Stimulated activated naive CD4-positive, alpha-beta T cell treated with Interleukin-2 at 50 U/mL for 16 hours (primary cell): ENCODE data around the gene ZDHHC12.
"Not testable (repeated sequence)": the region's sequence is repeated elsewhere in the genome, so short reads cannot be mapped to it uniquely, and the experiment has no call there.

ENCODE experiments used
- DNase-seq: peaks from one replicate; lab custom pipeline; 2025; lab: John Stamatoyannopoulos, UW

ZDHHC12 gene

GRCh38 chr9:128707446-128707845 is 16.5 kb downstream of the ZDHHC12 start:
- DNase-seq: no peak

DNA sequence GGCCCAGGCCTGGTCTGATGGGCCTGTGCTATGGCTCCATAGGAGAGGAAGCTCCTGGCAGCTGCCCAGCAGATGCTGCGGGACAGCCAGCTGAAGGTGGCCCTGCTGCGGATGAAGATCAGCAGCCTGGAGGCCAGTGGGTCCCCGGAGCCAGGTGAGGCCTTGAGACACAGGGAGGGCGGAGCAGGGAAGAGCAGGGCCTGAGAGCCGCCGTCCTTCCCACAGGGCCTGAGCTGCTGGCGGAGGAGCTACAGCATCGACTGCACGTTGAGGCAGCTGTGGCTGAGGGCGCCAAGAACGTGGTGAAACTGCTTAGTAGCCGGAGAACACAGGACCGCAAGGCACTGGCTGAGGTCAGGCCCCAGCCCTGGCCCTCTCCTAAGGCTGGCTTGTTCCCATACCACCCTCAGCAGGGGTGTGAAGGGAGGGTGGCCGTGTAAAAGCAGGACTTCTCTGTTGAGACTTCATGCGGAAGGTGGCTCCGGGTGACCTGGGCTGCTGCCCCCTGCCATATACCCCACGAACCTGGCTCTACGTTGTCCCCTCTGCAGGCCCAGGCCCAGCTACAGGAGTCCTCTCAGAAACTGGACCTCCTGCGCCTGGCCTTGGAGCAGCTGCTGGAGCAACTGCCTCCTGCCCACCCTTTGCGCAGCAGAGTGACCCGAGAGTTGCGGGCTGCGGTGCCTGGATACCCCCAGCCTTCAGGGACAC is 17.1 kb downstream of the ZDHHC12 start:
- no peak for DNase-seq

DNA sequence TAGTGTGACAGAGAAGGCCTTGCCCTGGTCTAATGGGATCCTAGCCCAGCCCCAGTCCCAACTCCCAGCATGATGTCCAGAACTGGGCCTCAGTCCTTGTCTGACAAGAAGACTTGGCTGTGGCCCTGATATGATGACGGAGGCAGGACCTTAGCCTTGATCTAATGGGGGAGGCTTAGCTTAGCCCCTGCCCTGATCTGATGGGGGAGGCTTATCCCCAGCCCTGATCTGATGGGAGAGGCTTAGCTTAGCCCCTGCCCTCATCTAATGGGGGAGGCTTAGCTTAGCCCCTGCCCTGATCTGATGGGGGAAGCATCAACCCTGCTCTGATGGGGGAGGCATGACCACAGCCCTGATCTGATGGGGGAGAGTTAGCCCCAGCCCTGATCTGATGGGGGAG is 17.9 kb downstream of the ZDHHC12 start:
- DNase-seq: no peak

GRCh38 chr9:128705051-128705965 is 18.6 kb downstream of the ZDHHC12 start:
- no peak for DNase-seq

GRCh38 chr9:128704356-128704670 is 19.6 kb downstream of the ZDHHC12 start:
- DNase-seq: no peak

DNA sequence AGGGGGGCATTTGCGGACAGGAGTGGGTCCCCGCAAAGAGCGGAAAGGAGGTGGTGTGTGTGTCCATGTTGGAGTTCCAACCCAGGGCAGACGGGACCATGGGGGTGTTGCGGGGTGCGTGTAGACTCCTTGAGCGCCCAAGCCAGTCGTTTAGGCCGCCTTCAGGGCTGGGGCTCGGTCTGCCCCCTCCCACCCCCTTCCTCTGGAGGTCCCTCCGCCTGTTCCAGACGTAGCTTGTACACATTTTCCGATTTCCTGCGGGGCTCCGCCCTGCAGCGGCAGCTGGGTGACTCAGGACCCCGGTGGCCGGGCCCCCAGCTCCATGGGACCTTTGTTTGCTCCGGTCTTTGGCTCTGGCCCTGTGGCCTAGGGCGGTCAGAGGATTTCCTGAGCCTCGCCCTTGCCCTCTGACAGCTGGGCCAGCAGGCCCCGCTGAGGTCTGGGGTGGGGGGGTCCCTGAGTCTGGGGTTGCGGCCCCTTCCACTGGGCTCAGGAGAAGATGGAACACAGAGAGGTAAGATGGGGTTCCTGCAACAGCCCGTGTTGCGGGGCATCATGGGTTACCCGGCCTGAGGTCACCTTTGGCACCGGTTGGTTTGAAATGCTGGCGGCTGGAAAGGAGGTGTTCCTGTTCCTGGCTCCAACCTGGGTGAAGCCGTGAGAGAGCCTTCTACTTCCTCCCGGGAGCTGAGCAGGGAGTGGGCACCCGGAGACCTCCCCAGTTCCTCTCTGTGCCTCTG is 20.1 kb downstream of the ZDHHC12 start:
- DNase-seq: no peak

DNA sequence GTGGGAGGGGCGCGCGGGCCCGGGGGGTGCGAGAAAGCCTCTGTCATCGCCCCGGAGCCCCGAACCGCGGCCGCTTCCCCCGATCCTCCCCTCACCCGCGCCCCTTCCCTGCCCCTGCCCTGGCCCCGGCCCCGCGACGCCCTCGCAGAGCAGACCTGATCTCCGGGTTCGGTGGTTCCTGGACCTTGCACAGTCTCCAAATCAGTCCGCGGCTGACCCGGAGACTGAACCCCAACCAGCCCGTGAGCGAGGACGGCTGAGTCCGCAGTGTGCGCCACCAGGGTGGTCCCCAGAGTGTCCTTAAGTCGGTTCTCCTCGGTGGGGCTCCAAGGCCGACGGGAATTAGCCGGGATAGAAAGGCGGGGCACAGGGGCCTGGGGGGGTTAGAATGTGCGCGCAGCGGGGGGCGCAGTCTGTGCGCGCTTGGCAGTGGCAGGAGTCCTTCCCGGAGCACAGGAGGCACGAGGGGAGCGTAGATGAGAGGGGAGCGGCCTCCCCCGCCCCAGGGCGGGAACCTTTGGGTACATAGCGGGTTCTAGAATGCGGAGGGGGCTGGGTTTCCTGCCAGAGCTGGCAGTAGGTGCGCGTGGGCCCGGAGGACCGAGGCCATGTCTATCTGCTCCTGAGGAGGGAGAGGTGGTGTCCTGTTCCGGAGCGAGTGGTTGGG is 20.8 kb downstream of the ZDHHC12 start:
- DNase-seq: no peak

DNA sequence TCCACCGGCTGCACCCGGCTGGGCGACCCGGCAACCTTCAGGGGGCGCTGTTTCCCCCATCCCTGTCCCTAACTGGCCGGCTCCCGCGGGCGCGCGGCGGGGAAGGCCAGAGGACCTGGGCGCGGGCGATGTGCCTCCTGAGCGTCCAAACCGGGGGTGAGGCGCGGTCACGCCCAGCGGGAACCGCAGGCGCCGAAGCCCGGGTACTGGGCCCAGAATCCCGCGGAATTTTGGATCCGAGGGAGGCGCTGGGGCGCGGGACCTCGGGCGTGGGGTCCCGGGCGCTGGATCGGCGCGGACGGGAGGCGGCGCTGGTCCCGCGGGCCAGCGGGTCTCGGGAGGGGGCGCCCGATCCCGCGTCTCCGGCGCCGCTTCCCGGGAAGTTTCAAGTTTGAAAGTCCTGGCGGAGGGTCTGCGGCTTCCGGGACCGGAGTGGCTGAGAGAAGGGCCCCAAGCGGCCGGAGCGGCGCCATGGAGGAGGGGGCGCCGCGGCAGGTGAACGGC is 21.4 kb downstream of the ZDHHC12 start, which contains the start of gene PKN3:
Gene PKN3 (plus strand): TSS at position 59 of the 504 bp plus-strand sequence. CDS start 413 bp downstream, at position 472.
- peak; percentile 82 for DNase-seq

GRCh38 chr9:128701227-128701854 is 22.6 kb downstream of the ZDHHC12 start:
- no peak for DNase-seq

DNA sequence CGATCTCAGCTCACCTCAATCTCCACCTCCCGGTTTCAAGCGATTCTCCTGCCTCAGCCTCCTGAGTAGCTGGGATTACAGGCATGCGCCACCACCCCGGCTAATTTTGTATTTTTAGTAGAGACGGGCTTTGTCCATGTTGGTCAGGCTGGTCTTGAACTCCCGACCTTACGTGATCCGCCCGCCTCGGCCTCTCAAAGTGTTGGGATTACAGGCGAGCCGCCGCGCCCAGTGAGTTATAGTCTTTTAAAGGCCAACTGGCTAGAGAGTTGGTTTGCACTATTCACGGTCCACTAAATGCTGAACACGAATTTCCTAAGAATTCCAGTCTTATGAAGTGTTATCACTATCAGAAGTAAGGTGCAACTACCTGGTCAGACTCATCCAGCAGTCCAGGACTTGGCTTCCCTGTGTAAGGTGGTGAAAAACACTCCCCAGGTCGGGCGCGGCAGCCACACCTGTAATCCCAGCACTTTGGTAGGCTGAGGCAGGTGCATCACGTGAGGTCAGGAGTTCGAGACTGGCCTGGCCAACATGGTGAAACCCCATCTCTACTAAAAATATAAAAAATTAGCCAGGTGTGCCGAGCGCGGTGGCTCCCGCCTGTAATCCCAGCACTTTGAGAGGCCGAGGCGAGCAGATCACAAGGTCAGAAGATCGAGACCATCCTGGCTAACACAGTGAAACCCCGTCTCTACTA is 24.7 kb downstream of the ZDHHC12 start:
- not testable (repeated sequence) for DNase-seq

- no peak for DNase-seq
Observed at GRCh38 chr9:128696923-128697707, 26.8 kb downstream of the ZDHHC12 start.

- no peak for DNase-seq
Observed at GRCh38 chr9:128694344-128694743, 29.6 kb downstream of the ZDHHC12 start.

DNA sequence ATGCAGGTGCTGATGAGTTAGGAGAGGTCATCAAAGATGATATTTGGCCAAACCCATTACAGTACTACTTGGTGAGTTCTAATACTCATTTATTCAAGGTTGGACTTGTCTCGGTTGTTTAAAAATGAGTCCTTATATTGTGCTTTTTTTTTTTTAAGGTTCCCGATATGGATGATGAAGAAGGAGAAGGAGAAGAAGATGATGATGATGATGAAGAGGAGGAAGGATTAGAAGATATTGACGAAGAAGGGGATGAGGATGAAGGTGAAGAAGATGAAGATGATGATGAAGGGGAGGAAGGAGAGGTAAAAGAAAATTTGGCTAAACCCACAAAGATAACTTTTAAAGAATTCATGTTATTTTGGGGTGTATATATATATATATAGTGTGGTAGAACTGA is 30.2 kb downstream of the ZDHHC12 start:
- not testable (repeated sequence) for DNase-seq

- DNase-seq: no peak
Observed at GRCh38 chr9:128690684-128691034, 33.3 kb downstream of the ZDHHC12 start.

DNA sequence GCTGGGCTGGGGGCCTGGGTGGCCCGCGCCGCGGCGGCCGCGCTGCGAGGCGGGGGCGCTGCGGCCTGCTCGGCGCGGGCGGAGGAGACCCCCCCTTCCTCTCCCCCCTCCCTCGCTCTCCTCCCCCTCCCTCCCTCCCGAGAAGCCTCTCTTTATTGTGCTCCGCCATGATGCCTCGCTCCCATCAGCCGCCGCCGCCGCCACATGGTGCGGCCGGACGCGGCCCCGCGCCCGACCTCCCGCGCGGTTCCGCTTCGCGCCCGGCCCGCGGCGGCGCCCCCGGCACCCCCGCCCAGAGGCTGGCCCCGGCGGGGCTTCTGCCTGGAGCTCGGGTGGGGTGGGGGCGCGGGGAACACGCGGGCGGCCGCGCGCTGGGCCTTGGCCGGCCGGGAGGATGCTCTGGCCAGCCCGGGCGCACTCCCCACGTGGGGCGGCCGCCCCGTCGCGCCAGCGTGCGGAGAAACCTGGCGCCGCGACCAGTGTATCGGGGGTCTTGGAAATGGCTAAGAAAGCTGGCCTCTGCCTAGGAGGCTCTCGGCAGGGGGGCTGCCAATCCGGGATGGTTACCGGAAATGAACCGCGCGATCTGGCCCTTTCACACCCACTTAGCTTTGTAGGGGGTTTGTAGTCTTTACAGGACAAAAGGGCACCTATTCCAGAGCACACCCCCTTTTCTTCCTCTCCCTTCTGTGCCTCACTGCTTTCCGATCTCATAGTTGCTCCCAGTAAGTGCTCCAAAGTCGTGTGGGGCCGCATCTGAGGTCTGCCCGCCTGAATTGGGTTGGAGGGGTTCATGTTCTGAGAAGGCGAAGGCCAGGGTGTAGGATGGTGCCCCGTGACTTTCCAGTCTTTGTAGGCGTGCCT is 33.9 kb downstream of the ZDHHC12 start:
- peak; percentile 60 for DNase-seq

GRCh38 chr9:128689293-128689774 is 34.6 kb downstream of the ZDHHC12 start:
- DNase-seq: peak; percentile 74

DNA sequence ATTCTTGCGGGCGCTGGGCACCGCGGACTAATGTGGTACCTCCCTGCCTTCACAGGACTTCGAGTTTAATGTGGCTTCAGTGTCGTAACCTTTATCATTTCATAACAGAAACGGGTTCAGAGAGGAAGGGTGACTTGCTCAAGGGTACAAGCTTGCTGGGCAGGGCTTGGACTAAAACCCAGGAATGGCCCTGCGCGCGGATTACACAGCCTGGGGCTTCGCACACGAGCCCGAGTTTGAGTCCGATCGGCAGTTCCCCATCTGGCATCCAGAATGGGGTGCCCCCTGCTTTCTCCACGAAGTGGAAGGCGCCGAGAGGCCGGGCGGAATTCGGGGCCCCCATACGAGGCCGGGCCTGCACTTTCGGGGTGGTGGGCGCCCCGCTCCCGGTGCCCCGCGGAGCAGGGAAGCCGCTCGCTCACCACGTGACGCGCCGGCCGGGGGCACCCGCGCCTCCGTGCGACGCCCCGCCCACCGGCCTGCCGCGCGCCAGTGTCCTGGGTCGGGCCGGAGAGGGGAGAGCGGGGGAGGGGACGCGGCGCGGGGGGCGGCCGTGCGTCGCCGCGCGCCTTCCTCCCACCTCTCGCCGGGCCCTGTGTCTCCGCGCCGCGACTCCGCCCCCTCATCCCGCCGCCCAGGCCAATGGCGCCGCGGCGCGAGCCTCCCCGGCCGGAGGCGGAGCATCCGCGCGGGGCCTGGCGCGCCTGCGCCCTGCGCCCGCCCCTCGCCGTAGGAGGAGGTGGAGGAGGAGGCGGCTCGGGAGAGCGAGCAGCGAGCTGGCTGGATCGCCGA is 35.2 kb downstream of the ZDHHC12 start, which contains the start of gene SET:
Gene SET (plus strand): TSS at position 722 of the 792 bp plus-strand sequence. CDS start 361 bp downstream, outside the sequence.
- peak; percentile 91 for DNase-seq

- no peak for DNase-seq
Observed at GRCh38 chr9:128687453-128687852, 36.5 kb downstream of the ZDHHC12 start.
